Spleen (tissue), 11 donors: Measurements from ENCODE around the gene UBQLN1. TPM values are rescaled to one million over a fixed set of nuclear protein-coding genes. Genes with fewer than 3 reads are reported as not detected.

ENCODE experiments used
- DNase-seq: peaks from one replicate; pipeline ENCODE4 v3.0.0-alpha.2; 2020
- H3K27ac ChIP-seq, 8 donors: fragments of 200-600 bp; sonication (generic) in 7 of 8; 1 replicate in 4 of 8; 2 replicates in 4 of 8; pipeline versions ENCODE4 v1.5.0 to v1.8.0; 2016 to 2021; ENCODE audit warnings: inconsistent platforms in 4 of 8, mild to moderate bottlenecking in 4 of 8, moderate library complexity in 1 of 8
- H3K27me3 ChIP-seq, 7 donors: fragments of 200-600 bp; sonication (generic) in 6 of 7; replicated peaks in 1 of 7; 1 replicate in 4 of 7; 2 replicates in 3 of 7; pipeline versions ENCODE4 v1.5.0 to v1.8.0; 2016 to 2021; ENCODE audit warnings: inconsistent platforms in 3 of 7, mild to moderate bottlenecking in 1 of 7
- H3K36me3 ChIP-seq, 6 donors: fragments of 200-600 bp; sonication (generic) in 5 of 6; 1 replicate in 4 of 6; 2 replicates in 2 of 6; pipeline versions ENCODE4 v1.5.0 to v1.8.0; 2016 to 2021; ENCODE audit warnings: inconsistent platforms in 2 of 6
- H3K4me1 ChIP-seq, 6 donors: fragments of 200-600 bp; sonication (generic) in 5 of 6; 1 replicate in 3 of 6; 2 replicates in 3 of 6; pipeline versions ENCODE4 v1.5.0 to v1.8.0; 2016 to 2021; ENCODE audit warnings: inconsistent platforms in 3 of 6
- H3K4me3 ChIP-seq, 8 donors: fragments of 200-600 bp; sonication (generic) in 7 of 8; 1 replicate in 4 of 8; 2 replicates in 4 of 8; pipeline versions ENCODE4 v1.5.0 to v1.8.0; 2016 to 2021; ENCODE audit warnings: inconsistent platforms in 4 of 8, mild to moderate bottlenecking in 4 of 8, moderate library complexity in 2 of 8
- H3K9me3 ChIP-seq, 8 donors: fragments of 200-600 bp; sonication (generic) in 7 of 8; 1 replicate in 4 of 8; 2 replicates in 4 of 8; pipeline versions ENCODE4 v1.5.0 to v1.8.0; 2016 to 2021; ENCODE audit warnings: inconsistent platforms in 4 of 8
- POLR2A ChIP-seq, 3 donors: fragments of 450-650 bp; IDR thresholded peaks; one replicate each; pipeline ENCODE4 v1.5.1; 2017; ENCODE audit warnings: antibody characterized with exemption in 3 of 3, mild to moderate bottlenecking in 1 of 3
- POLR2AphosphoS5 ChIP-seq, 3 donors: sonication (generic); formaldehyde crosslinking; IDR thresholded peaks; one replicate each; pipeline ENCODE4 v1.5.1; 2017; ENCODE audit warnings: antibody characterized with exemption in 3 of 3
- WGBS, 5 donors: extraction: QIAGEN DNeasy Blood & Tissue Kit in 3 of 5; methylation state at CpG; one replicate each; pipeline versions ENCODE4 v1.1.5 to v1.1.7; 2013 to 2018; 5-methylcytosine and 5-hydroxymethylcytosine counted together
- intact Hi-C: fragments of 100-400 bp; cut with DNase I; formaldehyde crosslinking; loops from one replicate; pipeline ENCODE4 v1.15.0; 2023; ENCODE audit warnings: low total_unique reads
- polyA plus RNA-seq, 3 donors: library from polyadenylated mRNA; stranded (reverse); fragments of 200-250 nt; gene quantifications; one replicate each; pipeline ENCODE4 v1.2.1, GENCODE V29; 2013
- total RNA-seq, 7 donors: library from RNA; depleted of rRNA in 3 of 7; stranded (reverse); fragments of >200 nt in 3 of 7; fragmentation: NEBNext Ultra II Directional in 4 of 7; extraction: Animal tissue kit (Norgen Biotek cat#: 25700) in 4 of 7; gene quantifications; one replicate each; pipeline versions ENCODE4 v1.1.0 to v1.2.1, GENCODE V29; 2016 to 2021
- TF ChIP-seq, protein P1 (sequence below), 11 experiments: fragments of 200-600 bp in 7 of 11; fragments of 450-650 bp in 4 of 11; sonication (generic) in 4 of 11; IDR thresholded peaks in 8 of 11; conservative IDR thresholded peaks in 3 of 11; 1 replicate in 7 of 11; 2 replicates in 4 of 11; pipeline versions ENCODE4 v1.4.0 to v1.8.0; 2016 to 2021; ENCODE audit warnings: antibody characterized with exemption in 11 of 11, inconsistent platforms in 4 of 11, mild to moderate bottlenecking in 1 of 11
- donor health status: healthy with polysubstance abuse.
- donor health status: DM: no; HTN: no; CAD: no; lungs with moderate emphysema.
- donor health status: DM: no; HTN: no; CAD: no.
- donor health status: Bipolar disorder and iron deficiency.
- donor health status: healthy.
- donor health status: DM: no; HTN: no; CAD: no.
- donor health status: DM: yes; HTN: yes; CAD: no.

Gene UBQLN1
- total and polyA plus RNA-seq, 10 donors: 19.9 to 93.4 (median 82.1) TPM

DNA sequence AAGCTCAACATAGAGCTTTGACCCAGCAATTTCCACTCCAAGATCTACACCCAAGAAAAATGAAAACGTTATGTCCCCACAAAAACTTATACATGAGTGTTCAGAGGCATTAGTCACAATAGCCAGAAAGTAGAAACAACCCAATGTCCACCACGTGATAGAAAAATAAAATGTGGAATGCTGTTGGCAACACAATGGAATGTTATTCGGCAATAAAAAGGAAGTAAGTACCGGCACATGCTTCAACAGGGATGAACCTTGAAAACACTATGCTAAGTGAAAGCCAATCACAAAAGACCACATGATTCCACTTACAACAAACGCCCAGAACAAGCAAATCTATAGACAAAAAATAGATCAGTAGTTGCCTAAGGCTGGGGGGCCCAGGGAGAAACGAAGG is 6.0 kb downstream of the UBQLN1 start:
- no peaks in the 10 kb centered on the region for H3K9me3 ChIP-seq
- intact Hi-C loops: no loop called here
- DNase-seq: no peak
- peaks cover 22 to 97% (median 89%) of the 10 kb centered on the region in 6 donors for H3K4me1 ChIP-seq
- H3K36me3 ChIP-seq: no peaks in the 10 kb centered on the region
- H3K4me3 ChIP-seq: no peak overlapping the region
- TF ChIP-seq, protein P1, sequence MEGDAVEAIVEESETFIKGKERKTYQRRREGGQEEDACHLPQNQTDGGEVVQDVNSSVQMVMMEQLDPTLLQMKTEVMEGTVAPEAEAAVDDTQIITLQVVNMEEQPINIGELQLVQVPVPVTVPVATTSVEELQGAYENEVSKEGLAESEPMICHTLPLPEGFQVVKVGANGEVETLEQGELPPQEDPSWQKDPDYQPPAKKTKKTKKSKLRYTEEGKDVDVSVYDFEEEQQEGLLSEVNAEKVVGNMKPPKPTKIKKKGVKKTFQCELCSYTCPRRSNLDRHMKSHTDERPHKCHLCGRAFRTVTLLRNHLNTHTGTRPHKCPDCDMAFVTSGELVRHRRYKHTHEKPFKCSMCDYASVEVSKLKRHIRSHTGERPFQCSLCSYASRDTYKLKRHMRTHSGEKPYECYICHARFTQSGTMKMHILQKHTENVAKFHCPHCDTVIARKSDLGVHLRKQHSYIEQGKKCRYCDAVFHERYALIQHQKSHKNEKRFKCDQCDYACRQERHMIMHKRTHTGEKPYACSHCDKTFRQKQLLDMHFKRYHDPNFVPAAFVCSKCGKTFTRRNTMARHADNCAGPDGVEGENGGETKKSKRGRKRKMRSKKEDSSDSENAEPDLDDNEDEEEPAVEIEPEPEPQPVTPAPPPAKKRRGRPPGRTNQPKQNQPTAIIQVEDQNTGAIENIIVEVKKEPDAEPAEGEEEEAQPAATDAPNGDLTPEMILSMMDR (IDR thresholded peaks at IDR 0.05 in 8 of 11, conservative IDR thresholded peaks at IDR 0.05 in 3 of 11): no peak
- TF ChIP-seq POLR2A (IDR thresholded peaks at IDR 0.05) (no peak), POLR2AphosphoS5 (IDR thresholded peaks at IDR 0.05) (no peak)
- H3K27ac ChIP-seq: no peak overlapping the region
- 48 to 69% (median 67%) methylated on average over 6 of the region's 6 CpGs for WGBS, 5 donors
- H3K27me3 ChIP-seq: no peaks in the 10 kb centered on the region

DNA sequence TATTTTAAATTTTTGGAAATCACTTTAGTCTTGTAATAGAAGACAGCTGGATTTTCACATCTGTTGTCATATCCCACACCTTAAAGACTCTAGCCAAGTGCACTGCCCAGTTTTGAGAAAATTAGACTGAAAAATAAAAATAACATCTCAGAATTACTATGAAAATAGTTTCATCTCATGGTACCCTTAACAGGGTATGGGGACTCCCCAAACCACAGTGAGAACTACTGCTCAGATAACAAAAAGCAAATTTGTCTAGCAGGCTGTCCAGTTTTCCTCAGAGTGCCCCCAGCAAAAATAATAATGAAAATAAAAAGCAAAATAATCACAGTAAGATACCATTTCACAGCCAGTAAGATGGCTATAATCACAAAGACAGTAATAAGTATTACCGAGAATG is 6.5 kb downstream of the UBQLN1 start:
- Histone ChIP-seq H3K4me3 (no peak overlapping the region), H3K9me3 (no peaks in the 10 kb centered on the region), H3K36me3 (no peaks in the 10 kb centered on the region), H3K4me1 (peaks cover 22 to 97% (median 90%) of the 10 kb centered on the region in 6 donors), H3K27ac (no peak overlapping the region), H3K27me3 (no peaks in the 10 kb centered on the region)
- DNase-seq: no peak
- 83 to 97% (median 89%) methylated on average over 1 of the region's 1 CpG for WGBS, 5 donors
- intact Hi-C loops: no loop called here
- TF ChIP-seq, protein P1 (IDR thresholded peaks at IDR 0.05 in 8 of 11, conservative IDR thresholded peaks at IDR 0.05 in 3 of 11): no peak
- TF ChIP-seq POLR2AphosphoS5 (IDR thresholded peaks at IDR 0.05): no peak
- TF ChIP-seq POLR2A (IDR thresholded peaks at IDR 0.05): no peak

DNA sequence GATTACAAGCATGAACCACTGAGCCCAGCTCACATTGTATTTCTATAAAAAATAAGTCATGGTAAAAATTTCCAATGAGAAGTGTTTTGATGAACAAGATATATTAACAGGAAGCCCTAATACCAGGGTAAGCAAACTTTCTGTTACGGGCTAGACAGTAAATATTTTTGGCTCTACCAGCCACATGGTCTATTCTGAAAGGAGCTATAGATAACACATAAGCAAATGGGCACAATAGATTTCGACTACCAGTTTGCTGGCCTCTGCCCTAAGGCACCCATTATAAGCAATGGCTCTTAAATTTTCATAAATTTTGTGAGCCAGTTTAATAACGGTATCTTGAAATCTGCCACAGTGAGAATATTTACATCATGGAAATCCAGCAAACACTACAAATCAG is 8.1 kb downstream of the UBQLN1 start:
- intact Hi-C loops: no loop called here
- 74 to 88% (median 78%) methylated on average over 3 of the region's 3 CpGs for WGBS, 5 donors
- H3K27ac ChIP-seq: peak overlapping the region in 1 of 8 donors; percentile 5
- peaks cover 20 to 97% (median 87%) of the 10 kb centered on the region in 6 donors for H3K4me1 ChIP-seq
- H3K9me3 ChIP-seq: no peaks in the 10 kb centered on the region
- DNase-seq: no peak
- TF ChIP-seq, protein P1 (IDR thresholded peaks at IDR 0.05 in 8 of 11, conservative IDR thresholded peaks at IDR 0.05 in 3 of 11): no peak
- no peak for TF ChIP-seq POLR2A (IDR thresholded peaks at IDR 0.05)
- TF ChIP-seq POLR2AphosphoS5 (IDR thresholded peaks at IDR 0.05): no peak
- H3K36me3 ChIP-seq: no peaks in the 10 kb centered on the region
- no peaks in the 10 kb centered on the region for H3K27me3 ChIP-seq
- no peak overlapping the region for H3K4me3 ChIP-seq

DNA sequence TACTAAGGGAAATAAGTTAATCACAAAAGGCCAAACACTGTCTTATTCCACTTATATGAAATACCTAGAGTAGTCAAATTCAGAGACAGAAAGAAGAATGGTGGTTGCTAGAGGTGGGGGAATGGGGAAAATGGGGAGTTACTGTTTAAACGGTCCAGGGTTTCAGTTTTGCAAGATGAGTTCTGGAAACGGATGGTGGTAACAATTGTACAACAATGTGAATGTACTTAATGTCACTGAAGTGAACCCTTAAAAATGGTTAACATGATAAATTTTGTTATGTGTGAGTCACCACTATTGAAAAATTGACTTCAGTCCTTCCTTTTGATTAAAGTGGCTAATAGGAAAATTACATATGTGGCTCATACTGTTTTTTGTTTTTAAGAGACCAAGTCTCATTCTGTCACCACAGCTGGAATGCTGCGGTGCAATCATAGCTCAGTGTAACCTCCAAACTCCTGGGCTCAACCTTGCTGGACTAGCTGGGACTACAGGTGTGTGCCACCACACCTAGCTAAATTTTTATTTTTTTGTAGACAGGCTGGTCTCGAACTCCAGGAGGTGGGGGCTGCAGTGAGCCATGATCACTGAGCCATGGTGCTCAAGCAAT is 8.7 kb downstream of the UBQLN1 start:
- Histone ChIP-seq H3K9me3 (no peaks in the 10 kb centered on the region), H3K36me3 (no peaks in the 10 kb centered on the region), H3K27me3 (no peaks in the 10 kb centered on the region), H3K27ac (peak overlapping the region in 1 of 8 donors; percentile 5), H3K4me3 (no peak overlapping the region), H3K4me1 (peaks cover 20 to 97% (median 87%) of the 10 kb centered on the region in 6 donors)
- WGBS, 5 donors: 53 to 72% (median 63%) methylated on average over 4 of the region's 4 CpGs
- TF ChIP-seq POLR2AphosphoS5 (IDR thresholded peaks at IDR 0.05) (no peak), POLR2A (IDR thresholded peaks at IDR 0.05) (no peak)
- intact Hi-C loops: no loop called here
- no peak for DNase-seq
